Stimulated activated CD8-positive, alpha-beta memory T cell treated with anti-CD3 and anti-CD28 coated beads, Interleukin-15, amount 100 ng/mL, for 4 hours (primary cell): ENCODE data around the gene SLC24A3.

Experiments
- DNase-seq, 2 donors: peaks; one replicate each; pipeline ENCODE4 v3.0.0-alpha.2; 2020; ENCODE audit warnings: low read depth in 2 of 2

SLC24A3 gene

DNA sequence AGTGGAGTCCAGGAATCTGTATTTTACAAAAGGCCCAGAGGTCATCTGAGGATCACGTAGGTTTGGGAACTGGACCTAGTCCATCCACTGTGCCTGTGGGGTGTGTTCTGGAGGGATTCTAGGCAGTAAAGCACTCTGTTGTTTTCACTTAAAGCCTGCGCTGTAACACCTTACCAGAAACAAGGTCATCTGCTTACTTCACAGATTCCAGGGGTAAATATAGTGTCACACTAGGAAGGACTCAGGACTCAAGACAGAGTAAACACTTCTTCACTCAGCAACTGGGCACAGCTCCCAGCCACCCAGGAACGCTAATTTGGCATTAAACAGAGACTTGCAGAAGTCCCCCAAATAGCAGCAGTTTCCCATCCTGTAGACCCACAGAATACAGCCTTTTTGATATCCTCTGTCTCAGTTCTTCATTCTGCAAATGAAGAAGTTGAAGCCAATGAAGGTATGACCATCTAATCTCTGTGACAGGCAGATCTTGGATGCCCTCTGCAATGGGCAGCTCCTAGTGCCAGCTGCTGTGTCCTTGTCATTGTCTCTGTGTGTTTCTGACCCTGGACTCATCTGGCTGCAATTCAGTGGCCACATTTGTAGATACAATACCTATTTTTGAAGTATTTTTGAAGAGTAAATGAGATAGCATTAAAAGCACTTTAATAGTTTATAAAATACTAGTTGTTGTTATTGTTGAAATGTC is 129.1 kb downstream of the SLC24A3 start:
- DNase-seq: no peak

GRCh38 chr20:19344341-19344740 is 131.9 kb downstream of the SLC24A3 start:
- no peak for DNase-seq

GRCh38 chr20:19347943-19348456 is 135.6 kb downstream of the SLC24A3 start:
- no peak for DNase-seq

DNA sequence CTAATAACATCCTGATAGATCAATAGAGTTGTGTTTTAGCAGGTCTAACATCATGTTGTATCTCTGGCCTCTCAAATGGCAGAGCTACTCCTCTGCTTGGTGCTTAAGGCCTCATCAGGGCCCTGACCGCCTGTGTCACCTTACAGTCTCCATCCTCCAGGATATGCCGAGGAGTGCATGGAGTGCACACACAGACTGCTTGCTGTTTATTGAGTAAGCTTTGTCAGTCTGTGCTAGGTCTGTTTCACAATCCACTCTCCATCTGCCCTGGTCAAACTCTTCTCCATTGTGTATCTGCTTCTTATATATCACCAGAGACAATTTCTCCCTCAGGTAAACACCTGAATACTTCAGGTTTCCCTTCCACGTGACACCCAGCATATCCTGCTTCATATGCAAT is 136.1 kb downstream of the SLC24A3 start:
- no peak for DNase-seq

DNA sequence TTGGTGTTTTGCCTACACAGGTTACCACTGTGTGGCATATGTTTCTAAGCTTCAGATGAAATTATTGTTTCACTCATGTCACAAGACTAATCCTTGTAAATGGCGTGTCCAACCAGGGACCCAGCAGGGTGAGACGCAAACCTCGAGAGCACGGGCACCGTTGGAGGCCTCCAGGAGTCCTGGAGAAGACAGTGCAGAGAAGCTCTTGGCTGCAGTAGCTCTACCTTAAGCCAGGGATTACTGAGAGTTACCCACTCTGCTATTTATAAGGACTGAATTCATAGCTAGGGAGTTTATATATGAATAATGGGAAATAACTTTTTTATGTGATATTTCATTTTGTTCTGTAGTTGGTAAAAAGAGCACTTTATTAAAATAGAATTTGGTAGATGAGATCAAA is 137.4 kb downstream of the SLC24A3 start:
- DNase-seq: no peak

DNA sequence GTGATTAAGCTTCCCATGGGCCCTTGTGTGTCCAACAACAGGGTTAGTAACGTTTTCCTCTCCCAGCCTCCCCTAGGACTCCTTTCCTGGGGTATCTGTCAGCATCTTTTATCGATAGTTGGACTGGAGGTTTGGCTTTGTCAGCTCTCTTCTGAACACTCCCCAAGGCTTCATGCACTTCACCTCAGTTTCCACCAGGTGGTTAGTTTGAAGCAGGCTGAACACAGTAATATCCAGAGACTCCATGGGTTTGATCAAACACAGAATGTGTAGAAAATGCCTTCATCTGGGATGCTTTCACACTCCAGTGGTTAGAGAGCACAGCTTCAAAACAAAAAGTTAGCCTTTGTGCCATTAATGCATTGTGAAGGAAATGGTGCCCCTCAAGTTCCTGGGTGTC is 139.1 kb downstream of the SLC24A3 start:
- DNase-seq: no peak

DNA sequence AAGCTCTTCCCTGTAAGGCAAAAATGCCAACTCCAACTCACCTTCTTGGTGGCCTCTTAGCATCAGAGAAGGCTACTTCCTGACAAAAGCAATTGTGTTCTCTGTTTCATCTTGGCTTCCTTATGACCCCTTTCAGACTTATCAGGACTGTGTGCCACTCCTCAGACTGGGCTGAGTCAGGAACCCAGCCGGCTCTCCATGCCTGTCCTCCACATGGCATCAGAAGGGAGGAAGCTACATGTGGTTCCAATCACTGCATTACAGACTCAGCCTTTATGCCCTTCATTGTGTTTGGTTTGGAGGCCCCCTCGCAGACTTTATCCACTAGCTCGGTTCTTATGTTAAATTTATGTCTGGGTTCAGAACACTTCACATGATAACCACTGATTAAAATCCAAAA is 142.5 kb downstream of the SLC24A3 start:
- no peak for DNase-seq

GRCh38 chr20:19361790-19362189 is 149.3 kb downstream of the SLC24A3 start:
- no peak for DNase-seq

- DNase-seq: no peak
Observed at GRCh38 chr20:19363476-19363875, 151.0 kb downstream of the SLC24A3 start.

DNA sequence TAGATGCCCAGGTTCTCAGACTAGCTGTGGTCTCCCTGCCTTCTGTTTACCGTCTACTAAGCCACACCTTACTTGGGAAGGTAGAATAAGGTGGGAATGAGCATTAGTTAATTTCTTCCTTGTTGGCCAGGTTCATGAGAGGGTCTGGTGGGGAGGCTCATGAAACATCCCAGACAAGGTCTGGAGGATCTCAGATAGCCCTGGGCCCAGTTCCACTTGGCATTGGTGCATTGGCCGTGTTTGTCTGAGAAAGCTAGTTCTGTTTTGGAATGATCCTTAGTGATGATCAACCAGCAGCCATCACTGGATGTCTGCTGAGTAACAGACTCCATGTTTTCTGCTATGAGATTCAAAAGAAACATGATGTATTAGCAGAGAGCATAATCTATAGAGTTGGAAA is 155.1 kb downstream of the SLC24A3 start:
- no peak for DNase-seq

GRCh38 chr20:19368351-19368750 is 155.9 kb downstream of the SLC24A3 start:
- no peak for DNase-seq

DNA sequence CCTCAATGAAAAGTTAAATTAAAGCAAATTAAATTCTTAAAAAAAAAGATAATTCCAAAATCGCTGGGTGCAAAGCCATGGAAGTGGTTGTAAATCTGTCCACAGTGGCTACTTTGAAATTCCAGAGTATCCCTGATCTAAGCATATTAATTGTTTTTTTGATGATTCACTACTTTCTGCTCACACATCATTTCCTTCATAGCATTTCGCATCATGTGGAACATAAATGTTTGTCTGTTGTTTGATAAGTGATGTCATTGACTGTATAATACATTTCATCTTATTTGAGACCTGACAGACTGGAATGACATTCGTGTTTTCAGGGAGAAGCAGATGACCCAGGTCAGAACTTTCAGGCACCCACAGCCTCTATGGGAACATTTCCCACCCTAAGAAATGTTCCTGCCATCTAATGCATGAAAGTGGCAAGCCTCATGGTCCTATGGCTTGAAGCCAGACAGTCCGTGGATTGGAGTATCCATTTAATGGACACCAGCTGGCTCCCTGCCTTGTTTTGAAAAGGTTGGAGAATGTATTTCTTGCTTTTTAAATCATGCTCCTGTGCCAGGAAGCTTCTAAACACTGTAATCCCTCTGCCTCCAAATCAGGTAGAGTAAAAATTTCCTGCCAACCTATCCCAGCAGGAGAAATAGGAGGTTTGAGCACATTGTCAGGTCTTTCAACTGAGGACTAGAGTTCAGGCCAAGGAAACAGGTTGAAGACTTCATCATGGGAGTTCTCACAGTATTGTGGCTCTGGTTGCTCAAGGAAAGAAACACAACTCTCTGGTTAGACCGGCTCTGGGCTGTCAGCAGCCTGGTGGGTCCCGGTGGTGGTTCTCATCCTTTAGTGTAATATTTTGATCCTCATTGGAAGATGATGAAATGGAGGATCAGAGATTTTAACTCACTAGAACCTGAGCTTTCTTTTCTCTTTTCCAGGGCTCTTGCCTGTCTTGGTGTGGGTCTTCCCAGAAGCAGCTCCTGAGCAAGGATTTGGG is 157.9 kb downstream of the SLC24A3 start:
- DNase-seq: no peak

DNA sequence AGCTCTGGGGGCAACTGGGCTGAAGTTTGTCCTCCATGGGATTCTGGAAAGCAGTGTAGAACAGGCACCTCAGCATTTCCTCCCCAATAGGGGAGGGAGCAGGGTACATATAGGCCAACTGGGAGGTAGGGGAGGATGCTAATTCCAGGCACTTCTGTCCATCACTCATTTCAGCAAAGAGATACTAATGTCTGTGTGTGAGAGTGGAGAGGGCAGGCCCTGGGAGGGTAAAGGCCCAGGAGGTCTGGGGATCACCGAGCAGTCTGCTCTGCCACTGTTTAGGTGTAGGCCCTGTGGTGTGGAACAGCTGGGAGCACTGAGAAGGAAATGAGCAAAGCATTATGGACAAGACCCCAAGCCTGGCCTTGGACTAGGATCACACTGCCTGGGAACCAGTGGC is 158.7 kb downstream of the SLC24A3 start:
- DNase-seq: no peak

GRCh38 chr20:19374216-19374615 is 161.8 kb downstream of the SLC24A3 start:
- no peak for DNase-seq

GRCh38 chr20:19375395-19375794 is 163.0 kb downstream of the SLC24A3 start:
- no peak for DNase-seq

GRCh38 chr20:19375801-19376200 is 163.4 kb downstream of the SLC24A3 start:
- DNase-seq: no peak

DNA sequence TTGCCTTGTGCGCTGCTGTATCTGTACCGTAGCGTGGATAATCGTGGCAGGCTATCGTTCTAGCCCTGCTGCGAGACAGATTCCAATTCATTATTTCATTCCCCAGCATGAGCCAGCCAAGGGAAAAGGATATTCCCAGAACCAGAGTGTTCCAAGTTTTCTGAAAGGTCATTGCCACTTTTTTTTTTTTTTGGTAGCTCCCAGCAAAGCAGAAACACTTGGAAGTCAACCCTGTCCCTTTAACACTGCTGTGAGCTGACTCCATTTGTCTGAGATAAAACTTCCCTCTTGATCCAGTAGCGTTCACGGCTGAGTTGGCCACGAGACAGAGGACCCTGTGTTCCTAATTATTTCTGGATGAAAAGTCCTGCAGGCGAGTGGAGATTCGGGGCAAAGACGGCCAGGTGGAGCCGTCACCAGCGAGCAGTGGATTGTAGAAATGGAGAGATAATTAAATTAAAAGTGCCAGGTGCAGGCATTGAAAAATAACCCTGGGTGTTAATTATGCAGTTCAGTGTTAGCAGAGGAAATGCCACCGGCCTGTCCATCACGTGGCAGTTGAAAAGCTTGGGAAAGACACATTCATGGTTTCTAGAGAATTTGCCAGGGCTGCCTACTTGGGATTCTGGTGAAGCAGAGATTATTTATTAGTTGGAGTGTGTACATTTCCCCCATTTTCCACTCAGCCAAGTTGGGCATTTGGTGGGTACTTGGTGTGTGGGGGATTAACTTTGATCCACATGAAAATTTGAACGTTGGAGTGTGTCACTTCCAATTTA is 164.2 kb downstream of the SLC24A3 start:
- no peak for DNase-seq

GRCh38 chr20:19378058-19378457 is 165.6 kb downstream of the SLC24A3 start:
- DNase-seq: no peak

- no peak for DNase-seq
Observed at GRCh38 chr20:19380211-19380610, 167.8 kb downstream of the SLC24A3 start.

DNA sequence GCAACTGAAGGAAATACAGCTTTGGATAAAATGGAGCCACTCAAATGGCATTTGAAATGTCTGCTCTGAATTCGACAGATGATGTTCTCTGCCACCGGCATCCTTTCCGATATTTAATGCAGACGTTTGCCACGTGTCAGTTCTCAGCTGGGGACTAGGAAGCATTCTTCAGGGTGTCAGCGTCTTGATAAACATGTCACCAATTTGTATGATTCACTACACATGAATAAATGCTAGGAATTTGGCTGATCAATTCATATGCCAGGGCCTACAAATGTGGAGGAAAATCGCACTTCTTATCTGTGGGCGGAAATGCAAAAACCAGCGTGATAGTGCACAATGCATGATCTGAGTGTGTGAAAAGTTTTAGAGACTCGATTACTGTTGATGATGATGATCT is 169.5 kb downstream of the SLC24A3 start:
- DNase-seq: no peak

- no peak for DNase-seq
Observed at GRCh38 chr20:19382386-19383340, 170.2 kb downstream of the SLC24A3 start.
